Lower leg skin (tissue), 3 donors: ENCODE results near the gene TNPO3.

Source experiments
- CTCF ChIP-seq, 3 donors: fragments of 450-650 bp; IDR thresholded peaks; one replicate each; pipeline ENCODE4 v1.5.1; 2016; ENCODE audit warnings: antibody characterized with exemption in 3 of 3, mild to moderate bottlenecking in 3 of 3, moderate library complexity in 2 of 3
- POLR2A ChIP-seq, 2 donors: fragments of 450-650 bp; IDR thresholded peaks; one replicate each; pipeline ENCODE4 v1.6.1; 2016 to 2017; ENCODE audit warnings: antibody characterized with exemption in 2 of 2, mild to moderate bottlenecking in 1 of 2, moderate library complexity in 1 of 2

DNA sequence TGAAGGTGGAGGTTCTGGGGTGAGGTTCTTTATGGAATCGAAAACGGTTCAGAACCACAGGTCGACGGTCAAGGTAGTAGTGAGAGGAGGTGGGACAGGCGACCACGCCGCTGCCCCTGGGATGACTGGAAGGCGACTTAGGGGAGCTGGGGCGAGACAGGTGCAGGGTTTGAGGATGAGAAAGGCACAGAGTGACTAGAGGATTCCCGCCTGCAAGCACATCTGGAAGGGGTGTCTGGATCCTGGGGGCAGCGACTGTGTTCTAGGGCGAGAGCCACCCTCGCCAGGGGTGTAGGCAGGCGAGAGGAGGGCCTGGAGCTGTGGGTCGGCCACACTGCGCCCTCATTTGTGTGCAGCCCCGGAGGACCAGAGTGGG is 117.7 kb downstream of the TNPO3 start:
- TF ChIP-seq CTCF (IDR thresholded peaks at IDR 0.05) (no peak), POLR2A (IDR thresholded peaks at IDR 0.05) (no peak)
